NCI-H2107 treated with DMSO at 0.1 percent for 48 hours (cell line): ENCODE data around the gene SFMBT1.

Experiments
- DNase-seq: peaks from one replicate; lab custom pipeline; 2025; ENCODE audit not compliant: unreplicated experiment; lab: John Stamatoyannopoulos, UW

Gene SFMBT1

DNA sequence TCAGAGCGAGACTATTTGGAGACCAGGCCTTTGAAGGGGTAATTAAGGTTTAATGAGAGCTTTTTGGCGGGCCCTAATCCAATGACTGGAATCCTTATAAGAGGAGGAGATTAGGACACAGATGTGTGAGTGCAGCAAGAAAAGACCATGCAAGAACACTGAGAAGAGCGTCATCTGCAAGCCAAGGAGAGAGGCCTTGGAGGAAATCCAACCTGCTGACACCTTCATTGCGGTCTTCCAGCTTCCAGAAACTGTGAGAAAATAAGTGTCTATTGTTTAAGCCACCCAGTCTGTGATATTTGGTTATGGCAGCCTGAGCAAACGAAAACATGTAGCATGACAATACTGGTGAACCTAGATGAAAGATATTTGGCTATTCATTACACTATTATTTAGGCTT lies 188.0 kb downstream of the SFMBT1 start:
- no peak for DNase-seq

DNA sequence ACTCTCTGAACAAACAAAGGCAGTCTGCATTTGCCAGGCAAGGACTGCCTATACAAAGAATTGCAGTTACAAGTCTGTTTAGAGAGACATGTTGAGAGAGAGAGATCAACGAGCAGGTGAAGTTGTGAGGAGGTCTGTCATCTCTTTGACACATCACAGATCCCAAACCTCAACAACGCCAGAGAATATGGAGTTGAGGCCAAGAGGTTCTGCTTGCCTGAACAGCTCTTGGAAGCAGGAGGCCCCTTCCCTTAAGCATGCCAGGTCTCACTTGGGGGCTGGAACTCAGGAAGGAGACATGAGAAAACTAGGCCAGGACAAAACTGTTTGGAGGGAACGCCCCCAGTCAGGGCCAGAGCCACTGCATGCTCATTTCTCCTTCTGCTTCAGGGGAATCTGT lies 188.7 kb downstream of the SFMBT1 start:
- DNase-seq: no peak

DNA sequence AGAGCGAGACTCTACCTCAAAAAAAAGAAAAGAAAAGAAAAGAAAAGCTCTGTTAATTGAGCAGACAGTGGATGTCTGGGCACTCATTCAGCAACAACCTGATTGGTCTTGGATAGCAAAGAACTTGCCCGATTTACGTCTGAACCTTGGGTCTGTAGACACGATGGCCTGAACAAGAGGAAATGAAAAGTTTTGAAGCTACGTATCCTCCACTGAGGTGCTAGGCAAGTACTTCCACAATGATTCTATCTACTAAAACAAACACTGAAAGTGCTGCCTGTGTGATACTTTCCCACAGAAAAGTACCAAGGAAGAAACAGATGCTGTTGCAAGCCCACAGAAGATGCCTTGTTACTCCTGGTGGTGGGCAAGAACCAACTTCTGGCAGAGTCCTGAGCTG lies 189.2 kb downstream of the SFMBT1 start:
- no peak for DNase-seq

DNA sequence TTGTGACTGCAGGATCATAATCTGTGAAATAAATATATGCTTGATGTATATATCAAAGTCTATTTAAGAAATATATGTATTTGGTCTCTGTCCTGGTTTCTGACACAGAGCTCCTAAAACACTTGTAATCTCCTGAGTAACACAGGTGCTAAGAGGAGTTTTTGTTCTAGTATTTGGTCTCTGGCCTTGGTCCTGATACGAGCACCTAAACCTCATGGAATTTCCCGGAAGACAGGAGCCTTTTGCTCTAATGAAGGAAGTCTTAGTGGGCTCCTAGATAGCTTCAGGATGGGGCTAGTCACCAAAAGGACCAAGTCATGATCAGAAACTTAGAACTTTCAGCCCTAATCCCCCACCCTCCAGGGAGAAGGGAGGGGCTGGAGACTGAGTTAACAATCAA lies 191.9 kb downstream of the SFMBT1 start:
- DNase-seq: no peak
